ENCODE results near the gene SCAMP2. TPM values are rescaled to one million over a fixed set of nuclear protein-coding genes. Genes with fewer than 3 reads are reported as not detected.

The SCAMP2 gene
- total and polyA plus RNA-seq, 2 experiments from 2014 or later: 34.7 to 51.3 TPM

DNA sequence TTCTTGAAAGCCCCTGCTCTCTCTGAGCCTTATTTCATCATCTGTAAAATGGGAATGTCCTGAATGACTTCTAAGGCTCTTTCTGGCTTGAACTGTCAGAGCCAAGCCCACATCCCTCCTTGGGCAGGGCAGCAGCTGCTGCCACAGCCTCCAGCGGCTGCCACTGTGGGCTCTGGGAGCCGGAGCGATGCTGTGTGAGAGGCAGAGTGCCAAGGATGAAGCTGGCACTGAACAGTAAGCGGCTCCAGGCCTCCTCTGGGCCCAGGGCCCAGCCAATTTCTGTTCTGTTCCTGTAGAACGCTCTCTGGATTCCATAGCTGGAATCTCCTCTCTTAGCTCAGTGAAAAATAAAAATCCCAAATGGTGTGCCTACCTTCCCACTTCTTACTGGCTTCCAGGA is 42.3 kb downstream of the SCAMP2 start:
- peaks cover 35% of the 10 kb centered on the region for H3K27me3 Mint-ChIP-seq (ENCODE audit: insufficient read depth, low read depth, poor library complexity)
- H3K36me3 Mint-ChIP-seq (ENCODE audit: low read depth): peaks cover 7% of the 10 kb centered on the region; the same call in 2 of the 3 replicates
- peaks cover 24% of the 10 kb centered on the region for H3K4me1 Mint-ChIP-seq
- Histone ChIP-seq H3K9me2 (ENCODE audit: insufficient read depth) (no peaks in the 10 kb centered on the region), H3K4me3 (no peak overlapping the region), H3K4me2 (no peak overlapping the region), H3F3A (replicated peaks; ENCODE audit: low read depth) (peaks cover 7% of the 10 kb centered on the region), H3K27me3 (ENCODE audit: insufficient read depth) (peaks cover 21% of the 10 kb centered on the region), H3K4me1 (ENCODE audit: insufficient read depth) (peaks cover 7% of the 10 kb centered on the region; the same call in 1 of the 2 replicates), H3K27ac (ENCODE audit: low read depth) (no peak overlapping the region), H4K20me1 (replicated peaks; ENCODE audit: insufficient read depth) (no peaks in the 10 kb centered on the region), H3K79me2 (replicated peaks; ENCODE audit: insufficient read depth) (no peaks in the 10 kb centered on the region), H3K36me3 (ENCODE audit: insufficient read depth) (no peaks in the 10 kb centered on the region), H2AFZ (no peak overlapping the region)
- no peaks in the 10 kb centered on the region; the same call in 2 of the 3 replicates for H3K9me3 Mint-ChIP-seq
- H3K27ac Mint-ChIP-seq: no peak overlapping the region
- TF ChIP-seq JUNB (IDR thresholded peaks at IDR 0.05; ENCODE audit: unreplicated experiment): no peak
- no peak for TF ChIP-seq ZNF114 (CRISPR knock-in tag; IDR thresholded peaks at IDR 0.05)
- TF ChIP-seq, protein P1, sequence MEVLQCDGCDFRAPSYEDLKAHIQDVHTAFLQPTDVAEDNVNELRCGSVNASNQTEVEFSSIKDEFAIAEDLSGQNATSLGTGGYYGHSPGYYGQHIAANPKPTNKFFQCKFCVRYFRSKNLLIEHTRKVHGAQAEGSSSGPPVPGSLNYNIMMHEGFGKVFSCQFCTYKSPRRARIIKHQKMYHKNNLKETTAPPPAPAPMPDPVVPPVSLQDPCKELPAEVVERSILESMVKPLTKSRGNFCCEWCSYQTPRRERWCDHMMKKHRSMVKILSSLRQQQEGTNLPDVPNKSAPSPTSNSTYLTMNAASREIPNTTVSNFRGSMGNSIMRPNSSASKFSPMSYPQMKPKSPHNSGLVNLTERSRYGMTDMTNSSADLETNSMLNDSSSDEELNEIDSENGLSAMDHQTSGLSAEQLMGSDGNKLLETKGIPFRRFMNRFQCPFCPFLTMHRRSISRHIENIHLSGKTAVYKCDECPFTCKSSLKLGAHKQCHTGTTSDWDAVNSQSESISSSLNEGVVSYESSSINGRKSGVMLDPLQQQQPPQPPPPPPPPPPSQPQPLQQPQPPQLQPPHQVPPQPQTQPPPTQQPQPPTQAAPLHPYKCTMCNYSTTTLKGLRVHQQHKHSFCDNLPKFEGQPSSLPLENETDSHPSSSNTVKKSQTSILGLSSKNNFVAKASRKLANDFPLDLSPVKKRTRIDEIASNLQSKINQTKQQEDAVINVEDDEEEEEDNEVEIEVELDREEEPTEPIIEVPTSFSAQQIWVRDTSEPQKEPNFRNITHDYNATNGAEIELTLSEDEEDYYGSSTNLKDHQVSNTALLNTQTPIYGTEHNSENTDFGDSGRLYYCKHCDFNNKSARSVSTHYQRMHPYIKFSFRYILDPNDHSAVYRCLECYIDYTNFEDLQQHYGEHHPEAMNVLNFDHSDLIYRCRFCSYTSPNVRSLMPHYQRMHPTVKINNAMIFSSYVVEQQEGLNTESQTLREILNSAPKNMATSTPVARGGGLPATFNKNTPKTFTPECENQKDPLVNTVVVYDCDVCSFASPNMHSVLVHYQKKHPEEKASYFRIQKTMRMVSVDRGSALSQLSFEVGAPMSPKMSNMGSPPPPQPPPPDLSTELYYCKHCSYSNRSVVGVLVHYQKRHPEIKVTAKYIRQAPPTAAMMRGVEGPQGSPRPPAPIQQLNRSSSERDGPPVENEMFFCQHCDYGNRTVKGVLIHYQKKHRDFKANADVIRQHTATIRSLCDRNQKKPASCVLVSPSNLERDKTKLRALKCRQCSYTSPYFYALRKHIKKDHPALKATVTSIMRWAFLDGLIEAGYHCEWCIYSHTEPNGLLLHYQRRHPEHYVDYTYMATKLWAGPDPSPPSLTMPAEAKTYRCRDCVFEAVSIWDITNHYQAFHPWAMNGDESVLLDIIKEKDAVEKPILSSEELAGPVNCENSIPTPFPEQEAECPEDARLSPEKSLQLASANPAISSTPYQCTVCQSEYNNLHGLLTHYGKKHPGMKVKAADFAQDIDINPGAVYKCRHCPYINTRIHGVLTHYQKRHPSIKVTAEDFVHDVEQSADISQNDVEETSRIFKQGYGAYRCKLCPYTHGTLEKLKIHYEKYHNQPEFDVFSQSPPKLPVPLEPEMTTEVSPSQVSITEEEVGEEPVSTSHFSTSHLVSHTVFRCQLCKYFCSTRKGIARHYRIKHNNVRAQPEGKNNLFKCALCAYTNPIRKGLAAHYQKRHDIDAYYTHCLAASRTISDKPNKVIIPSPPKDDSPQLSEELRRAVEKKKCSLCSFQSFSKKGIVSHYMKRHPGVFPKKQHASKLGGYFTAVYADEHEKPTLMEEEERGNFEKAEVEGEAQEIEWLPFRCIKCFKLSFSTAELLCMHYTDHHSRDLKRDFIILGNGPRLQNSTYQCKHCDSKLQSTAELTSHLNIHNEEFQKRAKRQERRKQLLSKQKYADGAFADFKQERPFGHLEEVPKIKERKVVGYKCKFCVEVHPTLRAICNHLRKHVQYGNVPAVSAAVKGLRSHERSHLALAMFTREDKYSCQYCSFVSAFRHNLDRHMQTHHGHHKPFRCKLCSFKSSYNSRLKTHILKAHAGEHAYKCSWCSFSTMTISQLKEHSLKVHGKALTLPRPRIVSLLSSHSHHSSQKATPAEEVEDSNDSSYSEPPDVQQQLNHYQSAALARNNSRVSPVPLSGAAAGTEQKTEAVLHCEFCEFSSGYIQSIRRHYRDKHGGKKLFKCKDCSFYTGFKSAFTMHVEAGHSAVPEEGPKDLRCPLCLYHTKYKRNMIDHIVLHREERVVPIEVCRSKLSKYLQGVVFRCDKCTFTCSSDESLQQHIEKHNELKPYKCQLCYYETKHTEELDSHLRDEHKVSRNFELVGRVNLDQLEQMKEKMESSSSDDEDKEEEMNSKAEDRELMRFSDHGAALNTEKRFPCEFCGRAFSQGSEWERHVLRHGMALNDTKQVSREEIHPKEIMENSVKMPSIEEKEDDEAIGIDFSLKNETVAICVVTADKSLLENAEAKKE (CRISPR knock-in tag; IDR thresholded peaks at IDR 0.05): no peak
- TF ChIP-seq REST (IDR thresholded peaks at IDR 0.05; ENCODE audit: unreplicated experiment): no peak
- no peak for TF ChIP-seq EZH2phosphoT487 (IDR thresholded peaks at IDR 0.05; ENCODE audit: unreplicated experiment)
- TF ChIP-seq CREB1 (CRISPR knock-in tag; IDR thresholded peaks at IDR 0.05; ENCODE audit: low read depth): no peak
- no peak for TF ChIP-seq NANOG (IDR thresholded peaks at IDR 0.05; ENCODE audit: borderline replicate concordance)
- TF ChIP-seq ZNF331 (CRISPR knock-in tag; IDR thresholded peaks at IDR 0.05; ENCODE audit: low read depth): no peak
- ATAC-seq: no peak
- no peak for DNase-seq (ENCODE audit: low spot score)
- H3K4me3 Mint-ChIP-seq: no peak overlapping the region

Data from GM23338 (cell line).